Myocyte (in vitro differentiated cells): ENCODE data around the gene MYO1H. TPM values are rescaled to one million over a fixed set of nuclear protein-coding genes. Genes with fewer than 3 reads are reported as not detected.

Source experiments
- DNase-seq: peaks from one replicate; pipeline ENCODE4 v3.0.0-alpha.2; 2012; ENCODE audit warnings: low read depth
- total RNA-seq: library from RNA; depleted of rRNA; stranded (reverse); fragments of >200 nt; gene quantifications from 2 replicates; pipeline ENCODE4 v1.2.3, GENCODE V29; 2014

The MYO1H gene
- total RNA-seq, 1 donor from 2014 or later, result not detected

DNA sequence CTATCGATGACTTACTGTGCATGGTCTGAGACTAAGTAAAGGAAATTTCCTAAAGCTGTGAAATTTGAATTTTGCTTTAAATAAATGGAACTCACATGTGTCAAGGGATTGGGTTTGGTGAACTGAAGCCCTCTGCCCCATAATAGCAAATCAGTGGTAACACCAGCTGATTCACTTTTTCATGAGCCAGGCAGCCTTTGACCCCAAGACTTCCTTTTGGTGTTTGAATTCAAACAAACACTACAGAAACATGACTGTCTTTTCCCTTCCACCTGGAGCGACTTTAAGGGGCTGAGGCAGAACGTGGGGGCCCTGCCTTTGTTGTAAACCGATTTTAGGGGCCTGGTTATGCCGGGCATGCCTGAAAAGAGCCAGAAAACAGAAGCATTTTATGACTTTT is 100.6 kb downstream of the MYO1H start:
- DNase-seq, result no peak

- no peak for DNase-seq
Measured at GRCh38 chr12:109448707-109449390, 101.1 kb downstream of the MYO1H start.

DNA sequence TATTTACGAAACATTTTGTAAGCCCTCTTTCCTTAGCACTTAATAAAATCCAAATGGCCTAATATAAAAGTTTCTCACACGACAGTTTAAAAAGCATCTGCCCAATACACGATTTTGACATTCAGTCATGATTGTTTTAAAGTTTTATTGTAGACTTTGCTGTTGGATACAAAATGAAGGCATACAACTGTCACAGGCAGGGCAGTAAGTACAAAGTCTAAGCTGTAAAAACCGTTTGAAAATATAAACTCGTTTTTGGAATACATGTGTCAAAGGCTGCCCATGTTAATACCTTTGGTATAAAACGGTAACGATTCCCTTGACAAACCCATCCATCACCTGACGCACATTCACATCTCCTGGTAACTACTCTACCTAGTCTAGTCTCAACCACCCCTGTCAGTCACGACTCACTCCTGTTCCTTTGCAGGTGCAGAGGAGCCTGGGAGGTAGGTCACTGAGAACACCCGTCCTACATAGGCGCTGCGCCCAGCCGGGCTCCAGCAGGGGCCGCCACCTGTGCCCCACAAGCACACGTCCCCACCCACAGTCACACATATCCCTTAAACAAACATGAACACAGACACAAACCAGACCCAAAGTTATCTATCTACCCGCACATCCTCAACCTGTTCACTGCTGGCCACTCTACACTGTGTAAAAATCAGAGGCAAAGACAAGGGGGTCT is 102.3 kb downstream of the MYO1H start:
- no peak for DNase-seq

- no peak for DNase-seq
Measured at GRCh38 chr12:109450980-109451379, 103.3 kb downstream of the MYO1H start.

- no peak for DNase-seq
Measured at GRCh38 chr12:109451400-109451799, 103.7 kb downstream of the MYO1H start.

GRCh38 chr12:109452489-109452888 is 104.8 kb downstream of the MYO1H start:
- no peak for DNase-seq

GRCh38 chr12:109455706-109456105 is 108.0 kb downstream of the MYO1H start:
- DNase-seq, result no peak

GRCh38 chr12:109458086-109458485 is 110.4 kb downstream of the MYO1H start:
- no peak for DNase-seq

DNA sequence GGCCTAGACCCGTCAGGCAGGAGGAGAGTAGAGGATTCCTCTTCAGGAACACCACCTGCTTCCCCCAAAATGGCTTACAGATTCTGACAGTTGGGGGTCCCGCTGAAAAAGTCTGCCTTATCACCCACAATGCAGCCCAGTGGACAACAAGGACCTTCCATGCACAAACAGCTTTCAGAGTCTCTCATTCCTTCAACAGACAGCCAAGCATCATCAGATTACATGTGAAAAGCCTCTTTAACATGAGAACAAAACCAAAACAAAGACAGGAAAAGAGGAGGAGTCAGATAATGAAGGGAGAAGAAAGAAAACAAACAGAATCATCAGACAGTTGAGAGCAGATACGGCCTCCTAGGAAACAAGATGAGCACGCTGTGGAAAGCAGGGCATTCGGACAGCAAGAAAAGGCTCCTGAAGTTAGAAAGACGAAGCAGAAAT is 111.1 kb downstream of the MYO1H start:
- DNase-seq, result peak; percentile 32

- DNase-seq, result no peak
Measured at GRCh38 chr12:109459247-109459646, 111.5 kb downstream of the MYO1H start.

- no peak for DNase-seq
Measured at GRCh38 chr12:109460538-109460937, 112.8 kb downstream of the MYO1H start.

DNA sequence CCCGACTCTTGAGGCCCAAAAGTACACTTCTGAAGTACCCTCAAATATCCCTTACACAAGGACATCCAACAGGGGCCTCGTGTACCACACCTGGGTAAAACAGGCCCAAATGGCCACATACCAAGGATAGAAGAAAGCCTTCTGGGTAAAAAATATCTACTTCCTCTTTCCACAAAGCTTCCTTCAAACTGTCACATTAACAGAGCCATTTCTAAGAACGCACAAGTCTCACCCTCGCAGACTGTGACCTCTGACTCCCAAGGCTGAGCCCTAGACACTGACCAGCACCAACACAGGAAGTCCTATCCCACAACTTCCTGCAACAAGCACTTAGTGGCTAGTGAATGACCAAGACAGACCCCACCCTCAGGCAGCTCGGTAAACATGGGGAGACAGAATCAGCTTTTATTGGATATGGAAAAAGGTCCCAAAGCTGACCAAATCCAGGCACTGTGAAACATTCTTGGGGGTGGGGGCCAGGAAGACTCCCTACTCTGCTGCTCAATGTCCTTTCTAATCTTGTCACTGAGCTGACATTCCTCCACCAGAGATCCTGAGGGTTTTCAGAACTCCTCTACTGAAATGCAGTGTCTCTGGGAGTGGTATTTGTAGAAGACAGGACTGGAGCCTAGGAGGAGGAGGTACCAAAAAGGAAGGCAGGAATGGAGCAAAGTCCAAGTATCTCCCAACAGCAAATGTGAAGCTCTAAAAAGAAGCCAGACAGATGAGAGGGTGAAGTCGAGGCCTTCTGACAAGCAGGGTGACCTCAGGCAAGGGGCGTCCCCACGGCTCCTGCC is 113.5 kb downstream of the MYO1H start:
- DNase-seq, result peak; percentile 52

- DNase-seq, result peak; percentile 94
Measured at GRCh38 chr12:109461846-109462756, 114.4 kb downstream of the MYO1H start.

DNA sequence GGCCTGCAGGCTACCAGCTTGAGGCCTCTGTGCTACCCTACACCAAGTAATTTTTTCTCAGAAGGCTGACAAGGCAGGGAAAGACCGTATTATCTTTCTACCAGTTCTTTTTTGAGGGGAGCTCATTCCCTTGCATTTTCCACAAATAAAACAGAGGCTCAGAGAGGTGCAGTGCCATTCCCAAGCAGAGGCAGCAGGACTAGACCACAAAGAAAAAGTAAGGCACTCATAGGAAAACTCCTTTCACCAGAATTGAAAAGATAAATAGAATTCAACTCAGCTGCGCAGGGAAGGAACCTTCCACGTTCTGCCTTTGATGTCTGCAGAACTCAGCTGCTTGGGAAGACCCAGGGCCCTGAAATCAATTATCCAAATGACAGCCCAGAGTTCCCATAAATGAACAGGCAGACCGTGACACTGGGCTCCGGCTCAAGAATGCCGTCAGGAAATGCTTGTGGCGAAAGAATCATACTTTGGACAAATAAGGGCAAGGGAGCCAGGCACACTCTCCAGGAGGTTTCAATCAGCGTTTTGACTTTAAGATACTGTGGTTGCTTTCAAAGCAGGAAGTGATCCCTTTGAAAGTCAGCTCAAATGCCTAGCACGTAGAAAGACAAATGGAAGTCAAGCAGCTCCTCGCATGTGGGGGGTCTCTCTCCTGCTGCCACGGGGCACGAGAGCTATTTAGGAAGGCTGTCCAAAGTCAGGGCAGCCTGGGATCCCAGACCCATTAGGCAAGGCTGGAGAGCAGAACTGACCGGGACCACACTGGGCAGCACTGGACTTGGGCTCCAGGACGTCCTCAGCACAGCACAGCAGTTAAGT is 115.4 kb downstream of the MYO1H start:
- DNase-seq, result peak; percentile 98

DNA sequence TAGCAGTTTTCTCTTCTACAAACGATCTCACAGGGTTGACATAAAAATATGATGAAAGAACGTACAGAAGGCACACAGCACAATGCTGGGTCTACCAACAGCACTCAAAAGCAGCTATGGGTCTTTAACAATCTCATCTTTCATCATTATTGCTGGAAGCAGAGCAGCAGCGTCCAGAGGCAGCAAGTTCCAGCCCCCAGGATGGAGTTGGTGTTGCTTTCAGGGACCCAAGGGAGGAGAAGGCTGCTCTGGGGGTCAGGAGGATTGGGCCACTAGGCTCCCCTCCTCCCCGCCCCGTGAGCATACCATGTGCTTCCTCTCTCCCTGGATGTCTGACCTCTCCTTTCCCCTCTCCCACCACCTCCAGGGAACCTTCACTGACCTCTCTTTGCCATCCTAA is 116.1 kb downstream of the MYO1H start:
- DNase-seq, result peak; percentile 36

DNA sequence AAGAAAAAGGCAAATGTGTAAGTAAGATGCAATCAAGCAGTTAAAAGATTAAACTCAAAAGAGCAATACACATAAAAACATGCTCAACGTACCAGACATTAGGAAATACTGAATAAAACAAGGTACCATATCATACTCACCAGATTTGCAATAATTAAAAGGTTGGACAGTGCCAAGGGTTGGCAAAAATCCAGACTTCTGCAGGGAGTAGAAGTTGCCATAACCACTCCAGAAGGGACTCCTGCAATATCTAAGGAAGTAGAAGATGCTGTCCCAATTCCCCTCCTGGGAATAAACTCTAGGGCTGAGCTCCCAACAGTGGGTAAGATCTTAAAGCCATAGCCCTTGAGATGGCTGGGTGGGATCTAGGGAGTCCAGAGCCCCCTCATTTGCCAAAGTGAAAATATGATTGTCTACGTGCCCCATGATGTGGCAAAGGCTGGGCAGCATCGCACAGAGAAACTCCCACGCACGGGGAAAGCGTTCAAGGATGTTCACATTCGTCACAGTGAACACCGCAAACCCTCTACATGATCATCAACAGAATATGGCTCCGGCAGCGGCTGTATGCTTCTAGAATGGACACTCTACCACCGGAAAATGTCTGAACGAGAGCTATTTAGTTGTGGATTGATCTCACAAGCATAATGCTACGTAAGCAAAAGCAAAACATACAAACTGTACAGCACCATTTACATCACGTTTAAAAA is 117.1 kb downstream of the MYO1H start:
- DNase-seq, result no peak

DNA sequence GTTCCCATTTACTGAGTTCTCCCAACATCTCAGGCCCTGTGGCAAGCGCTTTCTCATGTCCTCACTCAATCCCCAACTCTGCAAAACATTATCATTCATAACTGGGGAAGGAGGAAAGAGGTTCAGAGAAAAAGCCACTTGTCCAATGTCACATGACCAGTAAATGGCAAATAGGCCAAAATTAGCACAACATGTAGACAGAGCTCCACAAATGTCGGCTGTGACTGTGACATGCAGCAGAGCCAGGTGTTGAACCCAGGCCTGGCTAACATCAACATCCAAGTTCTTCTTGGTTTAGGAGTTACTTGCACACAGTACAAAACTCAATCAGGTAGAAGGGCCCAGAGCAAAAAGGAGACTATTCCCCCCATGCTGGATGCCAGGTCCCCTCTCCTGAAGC is 118.6 kb downstream of the MYO1H start:
- DNase-seq, result peak; percentile 33

DNA sequence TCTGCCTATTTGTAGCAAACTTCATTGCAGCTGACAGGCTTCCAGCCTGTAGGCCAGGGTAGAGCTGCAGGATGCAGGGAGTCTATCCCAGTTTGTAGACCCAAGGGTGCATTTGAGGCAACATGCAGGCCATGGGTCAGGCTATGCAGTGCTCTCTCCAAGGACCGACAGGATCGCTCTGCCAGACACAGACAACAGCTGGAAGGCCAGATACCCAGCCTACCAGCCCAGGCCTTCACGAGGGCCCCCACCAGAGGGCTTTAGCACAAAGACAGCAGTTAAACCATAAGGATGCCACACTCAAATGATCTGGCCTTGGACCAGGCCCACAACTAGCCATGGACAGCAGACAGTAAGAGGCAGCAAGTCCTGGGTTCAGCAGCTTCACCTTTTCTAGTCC is 119.1 kb downstream of the MYO1H start:
- DNase-seq, result peak; percentile 66

DNA sequence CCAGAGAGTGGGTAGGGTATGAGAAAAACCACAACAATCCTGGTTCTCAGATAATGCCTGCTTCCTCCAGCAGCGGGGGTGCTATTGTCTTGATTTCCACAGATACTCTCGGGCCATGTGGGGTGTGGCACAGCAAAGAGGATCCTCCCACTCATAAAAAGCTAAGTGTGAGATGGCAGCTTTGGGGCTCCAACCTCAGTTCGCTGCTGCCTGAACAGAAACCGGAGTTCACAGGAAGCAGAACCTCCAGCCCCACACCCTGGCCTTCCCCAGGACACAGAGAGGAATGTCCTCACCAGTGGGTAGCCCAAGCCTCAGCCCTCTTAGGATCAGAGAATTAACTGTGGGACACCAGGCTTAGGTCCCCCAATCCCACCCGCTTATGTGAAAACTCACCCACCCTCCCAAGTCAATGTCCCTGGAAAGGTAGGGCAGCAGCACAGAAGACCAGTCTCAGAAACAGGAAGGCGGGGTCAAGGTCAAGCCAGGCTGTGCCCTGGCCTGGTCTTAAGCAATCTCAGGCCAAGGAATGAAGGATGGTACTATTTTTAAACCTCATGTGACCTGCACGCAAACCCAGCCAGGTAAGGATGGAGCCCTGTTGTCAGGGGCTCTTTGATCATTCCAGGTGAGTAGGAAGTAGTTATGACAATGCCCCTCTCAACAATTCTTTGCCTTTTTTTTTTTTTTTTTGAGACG is 120.4 kb downstream of the MYO1H start:
- no peak for DNase-seq
